ENCODE data around the gene LCAT.
"Not testable (repeated sequence)": the region's sequence is repeated elsewhere in the genome, so short reads cannot be mapped to it uniquely, and the experiment has no call there.

The LCAT gene

GRCh38 chr16:67943619-67944504 is at the start of gene LCAT:
TSS of gene LCAT (minus strand) at chr16:67944120. CDS start at chr16:67944101, 19 bp downstream.
- DNase-seq, result no peak

GRCh38 chr16:67993207-67994039 is 49.5 kb upstream of the LCAT start:
- DNase-seq, result peak in 1 of 2 experiments; percentile 57

- no peak for DNase-seq
These were observed 48.8 kb upstream of the LCAT start for GRCh38 chr16:67992661-67993206.

- no peak for DNase-seq
These were observed 46.1 kb upstream of the LCAT start for GRCh38 chr16:67990018-67990386.

- no peak for DNase-seq
These were observed 45.5 kb upstream of the LCAT start for GRCh38 chr16:67989322-67990017.

GRCh38 chr16:67988675-67989074 is 44.8 kb upstream of the LCAT start:
- no peak for DNase-seq

GRCh38 chr16:67987460-67988160 is 43.7 kb upstream of the LCAT start:
- no peak for DNase-seq

- no peak for DNase-seq
These were observed 43.0 kb upstream of the LCAT start for GRCh38 chr16:67986949-67987348.

- DNase-seq, result no peak
These were observed 38.2 kb upstream of the LCAT start for GRCh38 chr16:67982011-67982696.

- DNase-seq, result no peak
These were observed 36.2 kb upstream of the LCAT start, which contains the start of gene DPEP3 for GRCh38 chr16:67979955-67980678. TSS of gene DPEP3 (minus strand) at chr16:67980499. CDS start at chr16:67980380, 119 bp downstream.

GRCh38 chr16:67977469-67978227 is 33.7 kb upstream of the LCAT start:
- no peak for DNase-seq

- DNase-seq, result no peak
These were observed 33.1 kb upstream of the LCAT start for GRCh38 chr16:67977005-67977404.

GRCh38 chr16:67976205-67976604 is 32.3 kb upstream of the LCAT start:
- no peak for DNase-seq

GRCh38 chr16:67975321-67976105 is 31.6 kb upstream of the LCAT start:
- DNase-seq, result no peak

GRCh38 chr16:67972285-67972684 is 28.4 kb upstream of the LCAT start:
- not testable (repeated sequence) for DNase-seq

GRCh38 chr16:67971111-67971510 is 27.2 kb upstream of the LCAT start:
- no peak for DNase-seq

- DNase-seq, result no peak
These were observed 25.5 kb upstream of the LCAT start for GRCh38 chr16:67969254-67970039.
